Fibroblast of lung (primary cell): ENCODE measurements around the gene KCNT1.

Experiments
- EZH2 ChIP-seq: IDR thresholded peaks from 2 replicates; pipeline ENCODE4 v1.5.1; 2012; ENCODE audit warnings: low read length, control low read depth, mild to moderate bottlenecking; ENCODE audit errors: missing control alignments
- TF ChIP-seq, protein P1 (sequence below), 2 donors: IDR thresholded peaks in 1 of 2; conservative IDR thresholded peaks in 1 of 2; 1 replicate in 1 of 2; 2 replicates in 1 of 2; pipeline ENCODE4 v1.5.1; 2011 to 2012; ENCODE audit warnings: low read length in 2 of 2, control low read depth in 1 of 2, inconsistent platforms in 1 of 2, low read depth in 1 of 2, mild to moderate bottlenecking in 1 of 2

GRCh38 chr9:135756576-135756975 is 54.6 kb downstream of the KCNT1 start:
- TF ChIP-seq, protein P1, sequence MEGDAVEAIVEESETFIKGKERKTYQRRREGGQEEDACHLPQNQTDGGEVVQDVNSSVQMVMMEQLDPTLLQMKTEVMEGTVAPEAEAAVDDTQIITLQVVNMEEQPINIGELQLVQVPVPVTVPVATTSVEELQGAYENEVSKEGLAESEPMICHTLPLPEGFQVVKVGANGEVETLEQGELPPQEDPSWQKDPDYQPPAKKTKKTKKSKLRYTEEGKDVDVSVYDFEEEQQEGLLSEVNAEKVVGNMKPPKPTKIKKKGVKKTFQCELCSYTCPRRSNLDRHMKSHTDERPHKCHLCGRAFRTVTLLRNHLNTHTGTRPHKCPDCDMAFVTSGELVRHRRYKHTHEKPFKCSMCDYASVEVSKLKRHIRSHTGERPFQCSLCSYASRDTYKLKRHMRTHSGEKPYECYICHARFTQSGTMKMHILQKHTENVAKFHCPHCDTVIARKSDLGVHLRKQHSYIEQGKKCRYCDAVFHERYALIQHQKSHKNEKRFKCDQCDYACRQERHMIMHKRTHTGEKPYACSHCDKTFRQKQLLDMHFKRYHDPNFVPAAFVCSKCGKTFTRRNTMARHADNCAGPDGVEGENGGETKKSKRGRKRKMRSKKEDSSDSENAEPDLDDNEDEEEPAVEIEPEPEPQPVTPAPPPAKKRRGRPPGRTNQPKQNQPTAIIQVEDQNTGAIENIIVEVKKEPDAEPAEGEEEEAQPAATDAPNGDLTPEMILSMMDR (conservative IDR thresholded peaks at IDR 0.05 in 1 of 2, IDR thresholded peaks at IDR 0.05 in 1 of 2; ENCODE audit: low read depth in 1 of 2, low read length in 2 of 2), result no peak
- TF ChIP-seq EZH2, result no peak
